ENCODE measurements around the gene LIPG.

LIPG gene

GRCh38 chr18:49613641-49614151 lies 51.8 kb downstream of the LIPG start:
- DNase-seq = no peak

GRCh38 chr18:49616618-49617328 lies 54.9 kb downstream of the LIPG start:
- no peak for DNase-seq

GRCh38 chr18:49617329-49617695 lies 55.5 kb downstream of the LIPG start:
- DNase-seq = no peak

- DNase-seq = no peak
Measured at GRCh38 chr18:49617865-49618264, 56.0 kb downstream of the LIPG start.

- no peak for DNase-seq
Measured at GRCh38 chr18:49618742-49619681, 57.2 kb downstream of the LIPG start.

GRCh38 chr18:49619801-49620200 lies 57.9 kb downstream of the LIPG start:
- DNase-seq = no peak

GRCh38 chr18:49621301-49621700 lies 59.4 kb downstream of the LIPG start:
- no peak for DNase-seq

GRCh38 chr18:49621717-49622351 lies 60.0 kb downstream of the LIPG start:
- DNase-seq = no peak

GRCh38 chr18:49623571-49623970 lies 61.7 kb downstream of the LIPG start:
- no peak for DNase-seq

GRCh38 chr18:49625021-49625691 lies 63.3 kb downstream of the LIPG start:
- DNase-seq = no peak

GRCh38 chr18:49626842-49627467 lies 65.1 kb downstream of the LIPG start:
- DNase-seq = no peak

GRCh38 chr18:49628119-49628518 lies 66.3 kb downstream of the LIPG start:
- DNase-seq = no peak

GRCh38 chr18:49628881-49629795 lies 67.3 kb downstream of the LIPG start:
- no peak for DNase-seq

GRCh38 chr18:49630246-49630699 lies 68.4 kb downstream of the LIPG start:
- DNase-seq = no peak

- no peak for DNase-seq
Measured at GRCh38 chr18:49631146-49631866, 69.4 kb downstream of the LIPG start.

- DNase-seq = no peak
Measured at GRCh38 chr18:49632588-49632987, 70.7 kb downstream of the LIPG start.

- no peak for DNase-seq
Measured at GRCh38 chr18:49638209-49638785, 76.4 kb downstream of the LIPG start.

GRCh38 chr18:49638891-49639557 lies 77.2 kb downstream of the LIPG start:
- DNase-seq = no peak

- no peak for DNase-seq
Measured at GRCh38 chr18:49639643-49640391, 78.0 kb downstream of the LIPG start.
